ENCODE data around the gene TRIM40.

TRIM40 gene

GRCh38 chr6:30196376-30196775, 60.4 kb downstream of the TRIM40 start:
- no peak for TF ChIP-seq CTCF (conservative IDR thresholded peaks at IDR 0.05; ENCODE audit: low read depth)
- no peak overlapping the region for H3K27ac ChIP-seq
- DNase-seq (ENCODE audit: low spot score): no peak
- CTCF ChIA-PET: interaction anchor here (0.6 kb wide), 1 partner anchor 42 kb away, joined by 5 read pairs; no protein-coding TSS in a partner anchor
- POLR2A ChIA-PET (ENCODE audit: low non-redundant PET): no interaction called here

All from RWPE1 (cell line).